Tibial artery (tissue), 4 donors: ENCODE data around the gene DPP8.

Source experiments
- DNase-seq, 2 donors: peaks; one replicate each; pipeline ENCODE4 v3.0.0-alpha.2; 2019
- H3K27ac ChIP-seq, 2 donors: fragments of 200-600 bp; sonication (generic) in 1 of 2; 1 replicate in 1 of 2; 2 replicates in 1 of 2; pipeline ENCODE4 v1.5.1; 2018 to 2019; ENCODE audit warnings: mild to moderate bottlenecking in 1 of 2
- H3K27me3 ChIP-seq, 2 donors: fragments of 200-600 bp; sonication (generic) in 1 of 2; one replicate each; pipeline versions ENCODE4 v1.5.1 to v1.6.0; 2016 to 2019
- H3K36me3 ChIP-seq, 3 donors: fragments of 200-600 bp; sonication (generic) in 2 of 3; one replicate each; pipeline ENCODE4 v1.5.1; 2016 to 2019; ENCODE audit warnings: mild to moderate bottlenecking in 2 of 3
- H3K4me1 ChIP-seq, 4 donors: fragments of 200-600 bp; sonication (generic) in 2 of 4; 1 replicate in 3 of 4; 2 replicates in 1 of 4; pipeline ENCODE4 v1.5.1; 2016 to 2019
- H3K4me3 ChIP-seq, 2 donors: fragments of 200-600 bp; sonication (generic) in 1 of 2; 1 replicate in 1 of 2; 2 replicates in 1 of 2; pipeline ENCODE4 v1.5.1; 2018 to 2019; ENCODE audit warnings: mild to moderate bottlenecking in 2 of 2
- H3K9me3 ChIP-seq, 3 donors: fragments of 200-600 bp; sonication (generic) in 1 of 3; one replicate each; pipeline ENCODE4 v1.5.1; 2016 to 2019
- intact Hi-C: fragments of 100-400 bp; cut with DNase I; formaldehyde crosslinking; loops from one replicate; pipeline ENCODE4 v1.15.0; 2023; ENCODE audit warnings: low total_unique reads
- TF ChIP-seq, protein P1 (sequence below), 2 experiments: fragments of 200-600 bp in 1 of 2; fragments of 450-650 bp in 1 of 2; IDR thresholded peaks; one replicate each; pipeline ENCODE4 v1.5.1; 2017 to 2019; ENCODE audit warnings: antibody characterized with exemption in 2 of 2, mild to moderate bottlenecking in 1 of 2, moderate library complexity in 1 of 2

DPP8 gene

DNA sequence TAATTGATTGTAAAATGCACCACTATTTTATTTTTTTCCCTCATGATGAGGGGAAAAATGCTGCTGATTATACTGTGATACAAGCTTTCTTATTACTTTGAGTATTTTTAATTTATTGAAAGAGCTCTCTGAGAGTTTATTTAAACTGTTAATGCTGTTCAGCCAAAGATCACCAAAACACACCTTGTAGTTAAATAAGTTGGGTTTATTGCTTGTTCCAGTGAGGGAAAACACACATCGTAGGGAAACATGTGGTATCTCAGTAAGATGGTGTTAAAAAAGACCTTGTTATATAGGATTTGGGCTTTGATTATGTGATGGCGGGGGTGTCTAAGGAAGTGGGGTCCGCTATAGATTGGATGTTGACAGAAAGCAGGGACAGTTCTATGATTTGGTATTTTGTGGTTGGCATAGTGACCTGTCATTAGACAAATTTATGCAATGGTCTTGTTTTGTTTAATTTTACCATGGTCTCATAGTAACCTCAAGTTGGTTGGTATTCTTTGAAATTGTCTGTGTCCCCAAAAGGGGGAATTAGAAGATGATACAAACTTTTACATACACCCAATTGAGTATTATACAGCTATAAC lies 23.8 kb upstream of the DPP8 start:
- no peaks in the 10 kb centered on the region for H3K27me3 ChIP-seq
- no peaks in the 10 kb centered on the region for H3K9me3 ChIP-seq
- no peak overlapping the region for H3K4me3 ChIP-seq
- DNase-seq, result no peak
- no peak overlapping the region for H3K27ac ChIP-seq
- TF ChIP-seq, protein P1, sequence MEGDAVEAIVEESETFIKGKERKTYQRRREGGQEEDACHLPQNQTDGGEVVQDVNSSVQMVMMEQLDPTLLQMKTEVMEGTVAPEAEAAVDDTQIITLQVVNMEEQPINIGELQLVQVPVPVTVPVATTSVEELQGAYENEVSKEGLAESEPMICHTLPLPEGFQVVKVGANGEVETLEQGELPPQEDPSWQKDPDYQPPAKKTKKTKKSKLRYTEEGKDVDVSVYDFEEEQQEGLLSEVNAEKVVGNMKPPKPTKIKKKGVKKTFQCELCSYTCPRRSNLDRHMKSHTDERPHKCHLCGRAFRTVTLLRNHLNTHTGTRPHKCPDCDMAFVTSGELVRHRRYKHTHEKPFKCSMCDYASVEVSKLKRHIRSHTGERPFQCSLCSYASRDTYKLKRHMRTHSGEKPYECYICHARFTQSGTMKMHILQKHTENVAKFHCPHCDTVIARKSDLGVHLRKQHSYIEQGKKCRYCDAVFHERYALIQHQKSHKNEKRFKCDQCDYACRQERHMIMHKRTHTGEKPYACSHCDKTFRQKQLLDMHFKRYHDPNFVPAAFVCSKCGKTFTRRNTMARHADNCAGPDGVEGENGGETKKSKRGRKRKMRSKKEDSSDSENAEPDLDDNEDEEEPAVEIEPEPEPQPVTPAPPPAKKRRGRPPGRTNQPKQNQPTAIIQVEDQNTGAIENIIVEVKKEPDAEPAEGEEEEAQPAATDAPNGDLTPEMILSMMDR (IDR thresholded peaks at IDR 0.05), result no peak
- no peaks in the 10 kb centered on the region for H3K4me1 ChIP-seq
- intact Hi-C loops, result no loop called here
- no peaks in the 10 kb centered on the region for H3K36me3 ChIP-seq

DNA sequence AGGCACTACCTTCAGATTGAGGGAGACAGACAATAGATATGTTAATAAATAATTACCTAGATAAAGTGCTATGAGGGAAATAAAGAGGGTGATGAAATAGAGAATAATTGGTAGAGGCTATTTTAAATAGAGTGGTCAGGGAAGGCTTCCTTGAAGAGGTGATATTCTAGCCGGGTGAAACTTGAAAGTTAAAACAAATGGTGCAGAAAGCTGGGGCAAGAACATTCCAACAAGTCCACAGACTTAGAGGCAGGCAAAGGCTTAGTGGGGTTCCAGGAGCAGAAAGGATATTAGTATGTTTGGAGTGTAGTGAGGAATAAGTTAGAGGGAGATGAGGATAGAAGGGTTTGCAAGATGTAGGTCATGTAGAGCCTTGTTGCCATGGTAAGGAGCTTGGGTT lies 22.8 kb upstream of the DPP8 start:
- TF ChIP-seq, protein P1 (IDR thresholded peaks at IDR 0.05), result no peak
- no peak for DNase-seq
- Histone ChIP-seq H3K27me3 (no peaks in the 10 kb centered on the region), H3K4me3 (no peak overlapping the region), H3K36me3 (no peaks in the 10 kb centered on the region), H3K4me1 (no peaks in the 10 kb centered on the region), H3K9me3 (no peaks in the 10 kb centered on the region), H3K27ac (no peak overlapping the region)
- intact Hi-C loops, result no loop called here

DNA sequence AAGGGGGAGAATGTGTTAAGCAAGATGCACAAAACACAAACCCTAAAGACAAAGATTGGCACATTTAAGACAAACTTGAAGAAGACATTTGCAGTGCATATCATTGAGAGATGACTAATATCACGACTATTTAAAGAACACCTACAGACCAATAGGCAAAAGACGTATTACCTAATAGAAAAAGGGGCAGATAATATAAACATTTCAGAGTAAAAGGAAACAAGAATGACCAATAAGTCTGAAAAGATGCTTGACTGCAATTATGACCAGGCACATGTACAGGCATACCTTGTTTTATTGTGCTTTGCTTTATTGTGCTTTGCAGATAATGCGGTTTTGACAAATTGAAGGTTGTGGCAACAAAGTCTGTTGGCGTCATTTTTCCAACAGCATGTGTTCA lies 17.7 kb upstream of the DPP8 start:
- Histone ChIP-seq H3K4me1 (peaks cover 0 to 14% (median 6%) of the 10 kb centered on the region in 4 donors), H3K9me3 (no peaks in the 10 kb centered on the region), H3K4me3 (no peak overlapping the region), H3K27ac (no peak overlapping the region), H3K36me3 (no peaks in the 10 kb centered on the region), H3K27me3 (no peaks in the 10 kb centered on the region)
- intact Hi-C loops, result no loop called here
- no peak for DNase-seq
- TF ChIP-seq, protein P1 (IDR thresholded peaks at IDR 0.05), result no peak

DNA sequence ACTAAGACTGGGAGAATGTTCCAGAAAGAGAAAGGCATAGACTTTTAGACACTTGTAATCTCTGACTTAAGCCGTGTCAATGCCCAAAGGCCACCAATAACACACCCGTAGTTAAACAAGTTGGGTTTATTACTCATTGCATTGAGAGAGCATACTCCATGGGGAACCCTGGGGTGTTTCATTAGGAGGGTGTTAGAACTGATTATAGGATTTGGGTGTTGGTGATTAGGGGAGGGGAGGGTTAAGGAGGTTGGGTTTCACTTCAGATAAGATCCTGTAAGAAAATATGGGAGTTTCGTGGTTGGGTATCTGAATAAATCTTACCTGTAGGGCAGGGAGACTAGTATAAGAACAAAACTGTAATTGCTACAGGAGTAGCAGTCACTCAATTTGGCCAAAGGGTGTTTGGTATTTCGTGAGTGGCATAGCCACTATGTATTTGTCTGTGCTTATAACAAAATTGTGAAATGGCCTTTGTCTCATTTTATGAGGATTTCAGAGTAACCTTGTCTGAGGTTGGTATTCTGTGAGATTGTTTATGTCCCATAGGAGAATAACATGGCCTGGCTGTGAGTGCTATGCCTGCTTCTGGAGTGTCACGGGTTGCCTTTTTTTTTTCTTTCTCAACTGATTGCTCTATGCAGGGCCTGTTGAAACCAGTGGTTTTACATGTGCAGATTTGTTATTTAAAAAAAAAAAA lies 15.7 kb upstream of the DPP8 start:
- no peak for DNase-seq
- Histone ChIP-seq H3K9me3 (no peaks in the 10 kb centered on the region), H3K4me1 (peaks cover 0 to 22% (median 9%) of the 10 kb centered on the region in 4 donors)

DNA sequence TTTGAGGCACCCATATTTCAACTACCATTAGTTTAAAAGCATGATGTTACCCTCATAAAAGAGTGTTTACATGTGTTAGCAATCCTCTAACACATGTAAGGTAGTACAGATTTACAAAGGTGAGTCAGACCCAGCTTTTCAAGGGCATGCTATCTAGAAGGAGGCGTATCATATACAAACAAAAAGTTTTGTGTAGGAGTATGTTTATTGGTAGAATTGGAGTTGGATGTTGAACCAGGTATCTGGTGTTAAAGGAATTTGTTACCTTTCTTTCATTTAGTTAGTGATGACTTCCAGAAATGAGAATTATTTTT lies 15.2 kb upstream of the DPP8 start:
- Histone ChIP-seq H3K27me3 (no peaks in the 10 kb centered on the region), H3K4me1 (peaks cover 0 to 22% (median 9%) of the 10 kb centered on the region in 4 donors), H3K4me3 (no peak overlapping the region), H3K27ac (no peak overlapping the region), H3K36me3 (no peaks in the 10 kb centered on the region), H3K9me3 (no peaks in the 10 kb centered on the region)
- DNase-seq, result no peak
- intact Hi-C loops, result no loop called here
- TF ChIP-seq, protein P1 (IDR thresholded peaks at IDR 0.05), result no peak

More for the DNA sequence above, 15.7 kb upstream of the DPP8 start:
- no peaks in the 10 kb centered on the region for H3K27me3 ChIP-seq
- TF ChIP-seq, protein P1 (IDR thresholded peaks at IDR 0.05), result no peak
- H3K4me3 ChIP-seq, result no peak overlapping the region
- no peak overlapping the region for H3K27ac ChIP-seq
- no peaks in the 10 kb centered on the region for H3K36me3 ChIP-seq
- intact Hi-C loops, result no loop called here
